Colonic mucosa (tissue), 4 donors: ENCODE measurements around the gene LENG1. TPM values are rescaled to one million over a fixed set of nuclear protein-coding genes. Genes with fewer than 3 reads are reported as not detected.

ENCODE experiments used
- DNase-seq: peaks from one replicate; pipeline ENCODE4 v3.0.0-alpha.2; 2020
- H3K27ac ChIP-seq: fragments of 200-600 bp; one replicate; pipeline ENCODE4 v1.8.0; 2021
- H3K27me3 ChIP-seq: fragments of 200-600 bp; one replicate; pipeline ENCODE4 v1.8.0; 2021
- H3K36me3 ChIP-seq: fragments of 200-600 bp; one replicate; pipeline ENCODE4 v1.8.0; 2021
- H3K4me1 ChIP-seq: fragments of 200-600 bp; one replicate; pipeline ENCODE4 v1.8.0; 2021; ENCODE audit warnings: mild to moderate bottlenecking
- H3K4me3 ChIP-seq: fragments of 200-600 bp; one replicate; pipeline ENCODE4 v1.8.0; 2021
- H3K9ac ChIP-seq, 2 donors: one replicate each; pipeline ENCODE4 v1.7.0; 2013; ENCODE audit warnings: control low read depth in 2 of 2, low read depth in 2 of 2, low read length in 2 of 2
- H3K9me3 ChIP-seq: fragments of 200-600 bp; one replicate; pipeline ENCODE4 v1.8.0; 2021
- CTCF ChIP-seq: fragments of 200-600 bp; IDR thresholded peaks from one replicate; pipeline ENCODE4 v1.8.0; 2022; ENCODE audit warnings: antibody characterized with exemption, mild to moderate bottlenecking
- intact Hi-C: fragments of 100-400 bp; cut with DNase I; formaldehyde crosslinking; loops from one replicate; pipeline ENCODE4 v1.14.1; 2022
- total RNA-seq, 2 donors: library from RNA; stranded (reverse); fragmentation: NEBNext Ultra II Directional in 1 of 2; extraction: Animal tissue kit (Norgen Biotek cat#: 25700) in 1 of 2; gene quantifications; one replicate each; pipeline ENCODE4 v1.2.1, GENCODE V29; 2021
- donor health status: healthy.
- donor health status: DM: no; HTN: no; CAD: no.
- donor health status: DM: no; HTN: no; CAD: no.

Gene LENG1
- total RNA-seq, 2 donors from 2014 or later, result 6.2 to 8.1 TPM

DNA sequence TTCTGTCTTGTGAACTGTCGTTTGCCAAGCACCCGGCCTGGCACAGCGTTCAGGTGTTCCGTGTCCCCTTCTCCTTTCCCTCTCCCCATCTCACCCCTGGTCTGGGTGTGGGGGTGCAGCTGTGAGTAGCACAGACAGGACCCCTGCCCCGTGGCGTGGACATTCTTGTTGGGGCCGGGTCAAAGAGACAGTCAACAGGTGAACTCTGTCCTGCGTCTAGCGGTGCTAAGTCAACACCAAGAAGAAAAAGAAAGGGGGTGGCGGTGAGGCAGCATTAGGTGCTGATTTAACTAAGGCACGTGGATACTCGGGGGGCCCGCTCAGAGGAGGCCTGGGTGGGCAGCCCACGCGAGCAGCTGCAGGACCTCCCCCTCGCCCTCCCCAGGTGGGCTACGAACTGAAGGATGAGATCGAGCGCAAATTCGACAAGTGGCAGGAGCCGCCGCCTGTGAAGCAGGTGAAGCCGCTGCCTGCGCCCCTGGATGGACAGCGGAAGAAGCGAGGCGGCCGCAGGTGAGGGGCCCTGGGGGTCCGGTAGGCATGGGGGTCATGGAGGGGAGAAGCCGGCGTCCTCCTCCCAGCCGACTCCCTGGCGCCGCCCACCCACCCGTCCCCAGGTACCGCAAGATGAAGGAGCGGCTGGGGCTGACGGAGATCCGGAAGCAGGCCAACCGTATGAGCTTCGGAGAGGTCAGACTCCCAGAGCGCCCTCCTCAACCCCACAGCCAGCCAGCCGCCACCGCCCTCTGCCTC lies 31.7 kb downstream of the LENG1 start:
- H3K27me3 ChIP-seq, result no peaks in the 10 kb centered on the region
- H3K27ac ChIP-seq, result no peak overlapping the region
- H3K9ac ChIP-seq, result no peak overlapping the region
- TF ChIP-seq CTCF, result no peak
- no peaks in the 10 kb centered on the region for H3K4me1 ChIP-seq
- intact Hi-C loops, result no loop called here
- no peak for DNase-seq
- no peak overlapping the region for H3K4me3 ChIP-seq
- H3K36me3 ChIP-seq, result no peaks in the 10 kb centered on the region
- no peaks in the 10 kb centered on the region for H3K9me3 ChIP-seq

- Histone ChIP-seq H3K4me1 (no peaks in the 10 kb centered on the region), H3K36me3 (peaks cover 5% of the 10 kb centered on the region), H3K27me3 (no peaks in the 10 kb centered on the region), H3K9ac (no peak overlapping the region), H3K27ac (no peak overlapping the region), H3K4me3 (no peak overlapping the region), H3K9me3 (no peaks in the 10 kb centered on the region)
- intact Hi-C loops, result no loop called here
- DNase-seq, result no peak
- no peak for TF ChIP-seq CTCF
These were observed 33.8 kb downstream of the LENG1 start for GRCh38 chr19:54125713-54126112.

DNA sequence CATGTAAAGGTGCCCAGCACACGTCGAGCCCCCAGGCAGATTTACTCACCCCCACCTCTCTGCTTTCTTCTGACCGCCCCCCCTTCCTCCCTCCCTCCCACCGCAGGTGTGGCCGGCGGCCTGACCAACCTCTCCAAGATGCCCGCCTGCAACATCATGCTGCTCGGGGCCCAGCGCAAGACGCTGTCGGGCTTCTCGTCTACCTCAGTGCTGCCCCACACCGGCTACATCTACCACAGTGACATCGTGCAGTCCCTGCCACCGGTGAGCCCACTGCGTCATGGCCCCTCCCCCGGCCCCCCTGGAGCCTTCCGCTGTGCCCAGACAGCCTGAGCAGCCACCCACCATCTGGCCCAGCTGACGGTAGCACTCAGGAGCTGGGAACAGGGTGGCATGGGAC lies 35.1 kb downstream of the LENG1 start:
- H3K4me1 ChIP-seq, result no peaks in the 10 kb centered on the region
- intact Hi-C loops, result no loop called here

GRCh38 chr19:54123682-54124081 lies 35.8 kb downstream of the LENG1 start:
- Histone ChIP-seq H3K9ac (no peak overlapping the region), H3K27me3 (no peaks in the 10 kb centered on the region), H3K4me1 (no peaks in the 10 kb centered on the region), H3K9me3 (no peaks in the 10 kb centered on the region), H3K36me3 (peaks cover 5% of the 10 kb centered on the region), H3K4me3 (no peak overlapping the region), H3K27ac (no peak overlapping the region)
- intact Hi-C loops, result no loop called here
- TF ChIP-seq CTCF, result no peak
- DNase-seq, result no peak

More for the DNA sequence above, 35.1 kb downstream of the LENG1 start:
- peaks cover 5% of the 10 kb centered on the region for H3K36me3 ChIP-seq
- DNase-seq, result no peak
- no peaks in the 10 kb centered on the region for H3K27me3 ChIP-seq
- H3K9ac ChIP-seq, result no peak overlapping the region
- H3K4me3 ChIP-seq, result no peak overlapping the region
- no peak overlapping the region for H3K27ac ChIP-seq
- no peaks in the 10 kb centered on the region for H3K9me3 ChIP-seq
- no peak for TF ChIP-seq CTCF

DNA sequence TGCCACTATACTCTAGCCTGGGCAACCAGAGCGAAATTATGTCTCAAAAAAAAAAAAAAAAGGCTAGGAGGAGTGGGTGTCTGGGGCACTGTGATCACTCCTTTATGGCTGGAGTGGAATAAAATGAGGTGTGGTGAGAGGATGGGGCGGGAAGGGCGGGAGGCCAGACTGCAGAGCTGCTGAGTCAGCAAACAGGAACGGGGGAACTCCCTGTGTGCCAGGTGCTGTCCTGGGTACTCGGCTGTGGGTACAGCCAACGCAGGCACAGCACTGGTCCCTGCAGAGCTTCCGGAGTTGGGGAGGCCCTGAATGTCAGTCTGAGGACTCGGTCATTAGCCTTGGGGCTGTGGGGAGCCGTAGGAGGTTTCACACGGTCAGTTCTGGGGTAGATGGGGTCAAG lies 38.3 kb downstream of the LENG1 start:
- no peak overlapping the region for H3K4me3 ChIP-seq
- H3K27ac ChIP-seq, result no peak overlapping the region
- no peak for TF ChIP-seq CTCF
- no peak for DNase-seq
- H3K36me3 ChIP-seq, result peaks cover 5% of the 10 kb centered on the region
- no peaks in the 10 kb centered on the region for H3K9me3 ChIP-seq
- no peaks in the 10 kb centered on the region for H3K27me3 ChIP-seq
- H3K9ac ChIP-seq, result no peak overlapping the region
- no peaks in the 10 kb centered on the region for H3K4me1 ChIP-seq
- intact Hi-C loops, result no loop called here
